OCI-LY1 (cell line): ENCODE measurements around the gene GYPA.
A peak's percentile ranks its signal among the peaks of the same experiment; 100 is the strongest.

ENCODE experiments used
- EZH2 ChIP-seq: fragments of 200-600 bp; sonication (generic), shearing (Covaris generic); IDR thresholded peaks from 2 replicates; pipeline ENCODE4 v1.8.0; 2017; ENCODE audit warnings: borderline replicate concordance, mixed run types, mild to moderate bottlenecking, antibody characterized with exemption, low read length, moderate library complexity, mixed read lengths
- TF ChIP-seq, protein P1 (sequence below): fragments of 200-600 bp; sonication (generic), shearing (Covaris generic); IDR thresholded peaks from 2 replicates; pipeline ENCODE4 v1.5.1; 2017; ENCODE audit warnings: mild to moderate bottlenecking, antibody characterized with exemption, low read length, moderate library complexity, mixed read lengths

DNA sequence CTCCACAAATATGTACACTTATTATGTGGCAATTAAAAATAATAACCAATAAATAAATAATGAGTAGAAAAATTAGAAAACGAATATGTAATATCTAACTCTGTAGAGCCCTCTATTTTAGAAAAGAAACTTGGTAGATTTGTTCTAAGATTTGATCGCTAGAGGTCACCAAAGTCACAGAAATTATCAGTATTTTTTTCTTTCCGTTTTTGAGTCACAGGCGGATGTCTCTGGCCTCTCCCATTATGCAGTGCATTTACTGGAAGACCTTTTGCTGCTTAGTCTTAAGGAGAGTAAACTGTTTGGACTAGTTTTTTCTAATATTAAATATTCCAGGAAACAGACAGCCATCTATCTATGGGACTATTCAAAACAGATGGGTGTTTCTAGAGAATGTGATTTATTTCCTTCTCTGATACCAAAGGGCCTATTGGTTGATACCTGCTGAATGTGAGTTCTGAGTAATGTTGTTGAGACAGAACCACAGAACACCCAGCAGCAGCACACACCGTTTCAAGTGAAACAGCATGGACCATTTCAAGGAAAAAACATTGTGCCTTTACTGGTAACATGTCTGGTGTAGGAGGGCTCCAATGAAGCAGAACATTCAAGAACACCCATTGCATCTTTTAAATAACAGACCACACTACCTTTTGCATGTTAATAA lies 34.0 kb upstream of the GYPA start:
- TF ChIP-seq EZH2, result no peak
- TF ChIP-seq, protein P1, sequence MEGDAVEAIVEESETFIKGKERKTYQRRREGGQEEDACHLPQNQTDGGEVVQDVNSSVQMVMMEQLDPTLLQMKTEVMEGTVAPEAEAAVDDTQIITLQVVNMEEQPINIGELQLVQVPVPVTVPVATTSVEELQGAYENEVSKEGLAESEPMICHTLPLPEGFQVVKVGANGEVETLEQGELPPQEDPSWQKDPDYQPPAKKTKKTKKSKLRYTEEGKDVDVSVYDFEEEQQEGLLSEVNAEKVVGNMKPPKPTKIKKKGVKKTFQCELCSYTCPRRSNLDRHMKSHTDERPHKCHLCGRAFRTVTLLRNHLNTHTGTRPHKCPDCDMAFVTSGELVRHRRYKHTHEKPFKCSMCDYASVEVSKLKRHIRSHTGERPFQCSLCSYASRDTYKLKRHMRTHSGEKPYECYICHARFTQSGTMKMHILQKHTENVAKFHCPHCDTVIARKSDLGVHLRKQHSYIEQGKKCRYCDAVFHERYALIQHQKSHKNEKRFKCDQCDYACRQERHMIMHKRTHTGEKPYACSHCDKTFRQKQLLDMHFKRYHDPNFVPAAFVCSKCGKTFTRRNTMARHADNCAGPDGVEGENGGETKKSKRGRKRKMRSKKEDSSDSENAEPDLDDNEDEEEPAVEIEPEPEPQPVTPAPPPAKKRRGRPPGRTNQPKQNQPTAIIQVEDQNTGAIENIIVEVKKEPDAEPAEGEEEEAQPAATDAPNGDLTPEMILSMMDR, result peak; percentile 55; the same call in 1 of the 2 replicates
